ENCODE results near the gene SYNM. TPM values are rescaled to one million over a fixed set of nuclear protein-coding genes. Genes with fewer than 3 reads are reported as not detected.

The SYNM gene
- total RNA-seq, 1 experiment from 2014 or later, result 1.9 TPM

DNA sequence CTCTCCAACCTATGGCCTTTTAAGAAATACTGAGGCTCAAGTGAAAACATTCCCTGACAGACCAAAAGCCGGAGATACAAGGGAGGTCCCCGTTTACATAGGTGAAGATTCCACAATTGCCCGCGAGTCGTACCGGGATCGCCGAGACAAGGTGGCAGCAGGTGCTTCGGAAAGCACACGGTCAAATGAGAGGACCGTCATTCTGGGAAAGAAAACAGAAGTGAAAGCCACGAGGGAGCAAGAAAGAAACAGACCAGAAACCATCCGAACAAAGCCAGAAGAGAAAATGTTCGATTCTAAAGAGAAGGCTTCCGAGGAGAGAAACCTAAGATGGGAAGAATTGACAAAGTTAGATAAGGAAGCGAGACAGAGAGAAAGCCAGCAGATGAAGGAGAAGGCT is 24.8 kb downstream of the SYNM start:
- Histone ChIP-seq H4K20me1 (ENCODE audit: control insufficient read depth, insufficient read depth, insufficient read length) (no peaks in the 10 kb centered on the region), H3K14ac (ENCODE audit: insufficient read depth, low read length) (no peak overlapping the region), H4K91ac (ENCODE audit: insufficient read length, low read depth, low read length) (no peak overlapping the region), H3K18ac (ENCODE audit: insufficient read length, low read depth, low read length) (no peak overlapping the region), H3K23me2 (ENCODE audit: insufficient read length, low read depth, low read length, poor library complexity, severe bottlenecking) (no peaks in the 10 kb centered on the region), H2BK15ac (ENCODE audit: low read depth, low read length) (no peak overlapping the region), H3K27ac (ENCODE audit: insufficient read length, low read depth, low read length) (no peak overlapping the region), H3K9ac (ENCODE audit: extremely low read depth, insufficient read length, low read length) (no peak overlapping the region), H3K4me1 (ENCODE audit: insufficient read depth, low read length) (no peaks in the 10 kb centered on the region), H2AK5ac (ENCODE audit: insufficient read length, low read length) (no peak overlapping the region), H3K79me2 (ENCODE audit: insufficient read depth, low read length) (no peaks in the 10 kb centered on the region), H3K4me2 (ENCODE audit: insufficient read depth, insufficient read length, low read length) (no peak overlapping the region), H3K23ac (ENCODE audit: insufficient read length, low read depth, low read length) (no peak overlapping the region), H3K4ac (ENCODE audit: low read depth, low read length) (no peak overlapping the region), H4K5ac (ENCODE audit: insufficient read length, low read depth, low read length) (no peak overlapping the region), H2BK5ac (ENCODE audit: insufficient read length, low read length) (no peak overlapping the region), H2BK20ac (ENCODE audit: low read depth, low read length, poor library complexity, severe bottlenecking) (no peak overlapping the region), H4K8ac (replicated peaks; ENCODE audit: insufficient read length, low read depth, low read length) (no peak overlapping the region), H3K9me3 (ENCODE audit: control insufficient read depth, low read depth, low read length) (no peaks in the 10 kb centered on the region), H2BK120ac (ENCODE audit: low read depth, low read length, poor library complexity, severe bottlenecking) (no peak overlapping the region), H3K27me3 (ENCODE audit: insufficient read depth, low read length) (no peaks in the 10 kb centered on the region), H3K79me1 (ENCODE audit: insufficient read depth, low read depth, low read length, poor library complexity, severe bottlenecking) (no peaks in the 10 kb centered on the region), H3T11ph (ENCODE audit: low read length) (no peak overlapping the region), H3K56ac (ENCODE audit: insufficient read length, low read depth, low read length) (no peak overlapping the region), H2BK12ac (ENCODE audit: insufficient read length, low read depth, low read length) (no peak overlapping the region), H2AFZ (ENCODE audit: low read length) (no peak overlapping the region)
- Mint-ChIP-seq H3K27me3 (ENCODE audit: low read depth) (no peaks in the 10 kb centered on the region; the same call in 1 of the 2 replicates), H3K9me3 (no peaks in the 10 kb centered on the region), H3K27ac (no peak overlapping the region), H3K36me3 (ENCODE audit: insufficient read depth in 1 of 3, low read depth in 3 of 3) (peaks cover 0 to 10% (median 4%) of the 10 kb centered on the region in 3 experiments; a peak in 4 of 7 replicates), H3K4me3 (no peak overlapping the region), H3K4me1 (0 out of 4 replicates have a peak, but pooled peaks cover 2 to 3% of the 10 kb centered on the region in 2 experiments)
- no peak for DNase-seq
- TF ChIP-seq CTCF (conservative IDR thresholded peaks at IDR 0.05), result no peak
- no CpG with 5 or more reads among the region's 16 CpGs for WGBS (ENCODE audit: extremely low coverage, insufficient read length, low lambda C conversion rate)

Data from H9 (cell line).